ENCODE data around the gene PACSIN3.

DNA sequence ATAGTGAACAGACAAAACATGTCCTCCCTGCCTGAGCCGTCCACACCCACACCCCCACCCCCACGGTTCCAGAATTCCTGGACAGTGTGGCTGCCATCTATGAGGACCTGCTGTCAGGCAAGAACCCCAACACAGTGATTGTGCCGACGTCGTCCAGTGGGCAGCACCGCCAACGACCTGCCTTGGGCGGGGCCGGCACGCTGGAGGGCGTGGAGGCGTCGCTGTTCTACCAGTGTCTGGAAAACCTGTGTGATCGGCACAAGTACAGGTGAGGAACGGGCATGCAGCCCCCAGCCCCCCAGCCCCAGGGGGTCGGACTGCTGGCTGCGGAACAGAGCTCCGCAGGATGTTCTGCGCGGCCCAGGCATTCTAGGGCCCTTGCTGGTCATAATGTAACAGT is 29.3 kb downstream of the PACSIN3 start:
- TF ChIP-seq EZH2 (optimal IDR thresholded peaks at IDR 0.05; ENCODE audit: low read depth, low read length) (no peak), CTCF (IDR thresholded peaks at IDR 0.05; ENCODE audit: low read length) (no peak), EZH2phosphoT487 (IDR thresholded peaks at IDR 0.05; ENCODE audit: low read length) (no peak)

Data from MM.1S (cell line).